Activated gamma-delta T cell treated with Interleukin-2 at 50 U/mL for 16 hours (primary cell): Measurements from ENCODE around the gene FBXW11.

Experiments
- DNase-seq: peaks from one replicate; pipeline ENCODE4 v3.0.0-alpha.2; 2020

The FBXW11 gene

DNA sequence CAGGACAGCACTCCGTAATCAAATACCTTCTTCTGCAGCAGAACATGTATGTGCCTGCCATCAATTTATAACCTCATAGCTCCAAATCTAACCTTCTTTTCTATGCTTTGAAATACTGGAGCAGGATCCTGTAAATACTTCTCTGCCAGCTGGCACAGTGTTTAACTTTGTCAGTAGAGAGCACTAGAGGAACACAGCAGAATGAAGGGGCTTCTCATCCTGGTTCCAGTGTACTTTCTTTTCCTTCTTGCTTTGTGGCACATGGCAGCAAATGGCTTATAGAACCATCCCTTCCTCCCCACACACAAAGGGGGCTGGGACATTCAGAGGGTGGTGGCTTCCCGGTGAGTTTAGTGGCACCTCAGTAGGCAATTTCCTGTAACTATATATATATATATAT, 3.8 kb upstream of the FBXW11 start:
- no peak for DNase-seq

DNA sequence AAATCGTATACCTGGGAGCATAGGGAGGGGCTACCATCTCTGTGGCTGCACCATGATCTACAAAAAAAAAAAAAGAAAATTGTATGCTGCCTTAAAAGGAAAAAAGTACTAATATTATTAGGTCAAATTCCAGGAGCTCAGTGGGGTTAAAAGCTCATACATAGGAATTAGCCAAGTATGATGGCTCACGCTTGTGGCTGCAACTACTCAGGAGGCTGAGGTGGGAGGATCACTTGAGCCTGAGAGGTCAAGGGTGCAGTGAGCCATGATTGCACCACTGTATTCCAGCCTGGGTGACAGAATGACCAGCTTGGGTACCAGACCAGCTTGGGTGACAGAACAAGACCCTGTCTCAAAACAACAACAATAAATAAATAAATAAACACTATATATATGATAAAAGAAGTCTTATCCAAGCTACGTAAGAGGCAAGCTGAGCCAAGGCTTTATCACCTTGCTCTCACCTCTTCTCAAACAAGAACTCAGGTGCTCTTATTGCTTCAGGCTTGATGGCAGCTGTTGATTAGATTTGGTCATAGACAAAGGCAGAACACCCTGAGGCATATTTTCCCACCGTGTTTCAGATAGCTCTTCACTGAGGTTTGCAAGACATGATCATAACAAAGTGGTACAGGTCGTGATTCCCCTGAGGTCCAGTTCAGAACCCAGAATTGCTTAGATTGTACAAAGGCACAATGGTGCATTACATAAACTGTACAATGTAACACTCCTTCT, 3.3 kb upstream of the FBXW11 start:
- no peak for DNase-seq

DNA sequence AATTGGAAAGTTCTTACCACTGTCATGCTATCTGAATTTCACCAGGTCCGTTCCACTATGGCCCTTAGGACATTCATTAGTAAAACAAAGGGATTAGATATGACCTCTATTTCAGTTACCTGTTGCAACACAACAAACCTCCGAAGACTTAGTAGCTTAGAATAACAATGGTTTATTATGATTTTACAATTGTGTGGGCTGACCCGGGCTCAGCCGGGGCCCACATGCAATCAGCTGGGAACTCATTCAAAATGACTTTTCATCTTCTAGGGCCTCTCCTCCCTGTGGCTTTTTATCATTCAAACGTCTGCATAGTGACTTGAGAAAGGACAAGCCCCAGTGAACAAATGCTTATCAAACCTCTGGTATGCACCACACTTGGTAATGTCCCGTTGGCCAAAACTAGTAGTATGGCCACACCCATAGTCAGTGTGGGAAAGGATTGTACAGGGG, 2.3 kb upstream of the FBXW11 start:
- DNase-seq = no peak

DNA sequence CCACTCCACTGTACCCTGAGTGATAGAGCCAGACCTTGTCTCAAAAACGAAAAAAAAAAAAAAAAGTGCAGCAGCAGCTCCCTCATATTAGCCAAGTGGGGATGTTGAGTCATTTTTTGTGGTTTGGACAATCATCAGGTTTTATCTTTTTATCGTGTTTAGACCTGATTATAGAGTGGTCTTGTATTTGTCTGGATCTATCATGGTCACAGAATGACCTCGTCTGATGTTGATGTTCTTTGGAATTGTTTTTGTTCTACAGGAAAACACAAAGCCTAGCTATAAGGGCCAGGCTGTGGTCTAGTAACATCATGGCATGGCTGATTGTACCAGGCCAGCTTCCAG, 1.6 kb upstream of the FBXW11 start:
- no peak for DNase-seq

DNA sequence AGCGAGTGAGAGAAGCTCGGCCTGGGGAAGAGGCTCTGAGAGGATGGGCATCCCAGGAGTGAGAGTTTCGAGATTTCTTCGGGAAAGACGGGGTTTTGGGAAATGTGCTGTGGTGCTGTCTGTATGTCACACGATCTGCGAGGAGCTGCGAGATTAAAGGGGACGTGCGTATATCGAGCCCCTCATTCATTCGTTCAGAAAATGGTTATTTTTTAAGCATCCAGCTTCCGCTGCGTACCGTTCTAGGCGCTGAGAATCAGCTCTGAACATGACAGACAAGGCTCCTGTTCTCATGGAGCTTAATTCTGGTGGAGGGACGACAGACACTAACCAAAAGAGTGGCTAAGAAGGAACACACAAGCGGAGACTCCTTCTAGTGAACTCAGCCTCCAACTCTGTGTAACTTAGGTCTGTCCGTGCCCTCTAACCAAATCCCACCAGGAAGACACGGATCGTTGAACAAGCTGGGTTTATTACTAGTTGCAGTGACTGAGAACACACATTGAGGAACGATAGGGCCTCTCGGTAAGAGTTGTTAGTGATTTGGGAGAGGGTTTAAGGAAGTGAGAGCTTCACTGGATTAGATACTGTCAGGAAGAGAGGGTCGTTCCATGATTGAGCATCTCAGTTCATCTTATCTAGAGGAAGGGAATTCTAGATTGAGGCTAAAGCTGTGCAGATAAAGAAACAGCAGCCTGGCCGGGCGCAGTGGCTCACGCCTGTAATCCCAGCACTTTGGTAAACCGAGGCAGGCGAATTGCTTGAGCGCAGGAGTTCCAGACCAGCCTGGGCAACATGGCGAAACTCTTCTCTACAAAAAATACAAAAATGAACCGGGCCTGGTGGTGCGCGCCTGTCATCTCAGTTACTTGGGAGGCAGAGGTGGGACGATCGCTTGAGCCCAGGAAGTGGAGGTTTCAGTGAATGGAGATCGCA, 1.0 kb upstream of the FBXW11 start:
- DNase-seq = peak; percentile 5

DNA sequence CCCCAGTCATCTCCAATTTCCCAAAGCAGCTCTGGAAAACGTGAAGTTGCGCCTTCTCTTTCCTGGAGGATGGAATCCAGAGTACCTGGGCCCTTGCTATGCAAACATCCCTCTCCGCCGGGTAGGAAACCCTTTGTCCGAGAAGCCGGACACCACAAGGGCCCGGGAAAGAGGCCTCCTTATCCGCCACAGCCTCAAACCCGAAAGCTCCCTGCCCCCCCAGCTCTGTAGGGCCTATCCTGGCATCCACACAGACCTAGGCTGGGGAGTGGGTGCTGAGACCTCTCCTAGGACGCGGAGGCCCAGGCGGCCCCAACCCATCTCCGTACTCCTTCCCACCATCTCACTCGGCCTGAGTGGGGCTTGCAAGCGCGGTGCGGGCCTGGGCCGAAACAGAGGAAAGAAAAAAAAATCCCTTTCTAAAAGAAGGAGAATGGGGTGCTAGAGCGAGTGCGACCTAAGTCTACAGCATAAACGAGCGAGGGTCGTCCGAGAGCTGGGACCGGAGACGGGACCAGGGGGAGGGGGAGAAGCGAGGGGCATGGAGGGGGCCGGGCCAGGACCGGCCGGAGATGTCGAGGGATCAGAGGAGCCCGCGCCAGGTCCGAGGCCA, 624 bp downstream of the FBXW11 start:
- peak; percentile 8 for DNase-seq

DNA sequence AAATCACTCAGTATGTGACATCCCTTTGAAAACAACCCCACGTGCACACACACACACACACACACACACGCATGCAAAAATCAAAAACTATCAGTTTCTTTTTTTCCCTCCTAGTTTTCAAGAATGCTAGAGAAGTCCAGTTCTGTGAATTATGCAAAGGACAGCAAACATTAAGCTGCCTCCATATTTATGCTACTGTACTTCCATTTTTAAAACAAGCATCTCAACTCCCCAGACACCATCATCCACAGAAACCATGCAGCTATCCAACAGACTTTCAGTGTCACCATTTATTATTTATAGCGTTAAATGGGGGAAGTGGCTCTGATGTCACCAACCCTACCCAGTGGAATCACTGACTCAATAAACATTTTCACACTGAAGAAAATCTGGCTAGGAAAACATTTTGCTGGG, 1.6 kb downstream of the FBXW11 start:
- no peak for DNase-seq

DNA sequence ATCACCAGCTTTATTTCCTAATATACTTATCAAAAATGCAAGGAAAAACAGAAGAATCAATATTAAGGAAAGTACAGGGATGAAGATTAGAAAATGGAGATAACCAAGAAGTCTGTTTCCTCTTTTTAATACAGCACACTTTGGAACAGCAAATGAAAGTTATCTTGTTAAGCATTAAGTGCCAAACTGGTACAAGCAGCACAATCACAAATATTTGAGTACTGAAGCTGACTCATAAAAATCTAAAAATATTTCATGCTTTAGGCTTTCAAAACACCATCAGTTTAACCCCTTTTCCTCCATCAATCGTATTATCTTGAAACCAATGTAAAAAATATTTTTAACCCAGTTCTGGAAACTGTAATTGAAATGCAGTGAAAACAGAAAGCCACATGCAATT, 2.7 kb downstream of the FBXW11 start:
- DNase-seq = no peak

DNA sequence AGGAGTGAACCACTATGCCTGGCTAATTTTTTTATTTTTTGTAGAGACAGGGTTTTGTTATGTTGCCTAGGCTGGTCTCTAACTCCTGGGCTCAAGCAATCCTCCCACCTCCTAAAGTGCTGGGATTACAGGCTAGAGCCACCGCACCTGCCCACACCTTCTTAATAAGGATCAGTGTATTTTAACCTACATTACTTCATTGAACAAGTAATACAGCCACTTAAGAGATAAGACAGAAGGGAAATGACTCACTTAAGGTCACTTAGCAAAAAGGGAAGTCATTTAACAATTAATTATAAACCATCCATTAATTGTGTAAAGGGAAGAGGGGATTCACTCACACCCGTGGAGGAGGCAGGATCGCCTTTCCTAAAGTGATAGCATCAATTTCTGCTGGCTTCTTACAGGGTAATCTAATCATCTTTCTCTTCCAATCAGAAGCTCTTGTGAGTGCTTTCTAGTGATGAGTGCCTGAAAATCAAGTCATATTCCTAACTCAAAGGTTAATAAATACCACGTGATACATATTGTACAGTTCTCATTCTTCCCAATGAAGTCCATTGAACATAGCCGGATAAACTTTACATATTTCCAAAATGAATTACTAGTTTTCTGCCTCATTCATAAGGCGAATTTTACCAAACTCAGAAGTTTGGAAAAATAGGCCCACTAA, 3.5 kb downstream of the FBXW11 start:
- DNase-seq = no peak

DNA sequence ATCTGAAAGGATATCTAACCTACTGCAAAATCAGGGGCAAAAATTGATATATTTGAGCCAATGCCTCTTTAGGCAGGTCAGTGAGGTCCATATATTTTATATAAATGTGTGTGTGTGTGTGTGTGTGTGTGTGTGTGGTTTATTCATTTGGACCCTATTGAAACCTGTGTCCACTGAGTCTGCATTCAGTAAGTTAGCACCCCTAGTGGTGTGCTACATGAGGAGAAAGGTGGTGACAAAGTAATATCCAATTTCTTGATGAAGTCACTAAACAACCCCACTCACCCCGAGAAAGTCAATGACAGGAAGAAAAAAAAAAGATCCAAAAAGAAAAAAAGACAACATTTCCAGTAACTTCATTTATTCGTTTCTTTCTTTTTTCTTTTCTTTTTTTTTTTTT, 4.1 kb downstream of the FBXW11 start:
- DNase-seq = no peak

DNA sequence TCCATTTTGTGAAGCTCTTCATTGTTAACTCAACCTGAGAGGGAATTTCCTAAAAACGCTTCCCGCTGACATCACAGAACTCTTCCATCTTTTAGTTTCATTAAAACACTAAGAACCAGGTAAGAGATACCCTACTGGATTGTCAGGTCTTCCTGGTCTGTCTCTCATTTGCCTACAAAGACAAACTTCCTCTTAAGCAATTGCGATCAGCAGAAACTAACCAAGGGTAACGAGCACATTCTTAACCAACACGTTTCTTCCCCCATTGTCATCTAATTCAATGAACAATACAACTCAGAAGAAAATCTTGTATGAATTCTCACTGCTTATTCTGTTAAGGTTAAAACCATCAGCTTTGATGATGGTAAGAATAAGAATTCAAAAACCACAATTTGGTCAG, 6.6 kb downstream of the FBXW11 start:
- DNase-seq = no peak

DNA sequence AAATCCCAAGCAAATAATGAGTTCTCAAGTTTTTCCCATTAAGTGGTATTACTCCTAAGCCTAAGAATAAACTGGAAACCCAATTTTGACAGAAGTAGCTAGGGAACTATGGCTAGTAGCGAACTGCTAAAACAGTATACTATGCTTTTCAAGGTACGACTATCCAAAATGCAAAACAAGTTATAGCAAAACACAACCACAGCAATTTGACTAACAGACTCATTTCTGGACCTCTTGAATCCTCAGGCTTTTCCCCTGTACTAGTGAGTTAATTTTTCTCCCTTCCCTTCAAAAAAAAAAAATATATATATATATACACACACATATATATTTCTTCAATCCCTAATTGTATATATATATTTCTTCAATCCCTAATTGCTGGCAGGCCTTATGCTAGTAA, 7.3 kb downstream of the FBXW11 start:
- DNase-seq = no peak

DNA sequence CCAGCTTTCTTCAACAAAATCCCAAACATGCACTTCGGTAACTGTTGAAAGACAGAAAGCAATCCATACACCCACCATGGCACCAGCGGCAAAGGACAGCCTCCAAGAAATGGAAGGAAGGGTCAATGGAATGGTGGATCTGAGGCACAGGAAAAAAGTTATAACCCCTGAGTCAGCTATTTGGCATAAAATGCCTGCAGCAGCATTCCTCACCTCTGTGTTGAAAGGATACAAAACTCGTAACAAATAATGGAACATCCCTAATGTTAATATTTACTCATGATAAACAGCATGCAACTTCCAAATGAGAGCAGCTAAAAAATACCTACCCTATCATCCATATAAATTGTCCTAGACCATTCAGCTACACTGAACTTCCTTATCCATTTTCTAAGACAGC, 9.4 kb downstream of the FBXW11 start:
- no peak for DNase-seq

DNA sequence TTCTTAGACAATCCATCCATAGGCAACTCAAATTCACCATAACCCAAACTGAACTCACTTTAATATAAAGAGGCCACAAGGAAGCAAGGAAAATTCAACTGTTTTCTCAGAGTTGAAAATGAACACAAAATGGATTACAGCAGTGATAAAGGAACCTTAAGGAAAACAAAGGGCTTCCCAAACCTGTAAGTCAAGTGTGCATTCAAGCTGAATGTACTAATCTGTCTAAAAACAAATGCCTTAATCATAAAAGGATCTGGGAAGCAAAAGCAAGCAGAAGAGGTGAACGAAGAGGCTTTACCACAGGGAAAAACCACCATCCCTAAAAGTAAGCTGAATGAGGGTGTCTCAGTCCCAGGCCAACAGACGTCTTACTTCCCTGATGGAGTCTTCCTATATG, 13.6 kb downstream of the FBXW11 start:
- DNase-seq = no peak

DNA sequence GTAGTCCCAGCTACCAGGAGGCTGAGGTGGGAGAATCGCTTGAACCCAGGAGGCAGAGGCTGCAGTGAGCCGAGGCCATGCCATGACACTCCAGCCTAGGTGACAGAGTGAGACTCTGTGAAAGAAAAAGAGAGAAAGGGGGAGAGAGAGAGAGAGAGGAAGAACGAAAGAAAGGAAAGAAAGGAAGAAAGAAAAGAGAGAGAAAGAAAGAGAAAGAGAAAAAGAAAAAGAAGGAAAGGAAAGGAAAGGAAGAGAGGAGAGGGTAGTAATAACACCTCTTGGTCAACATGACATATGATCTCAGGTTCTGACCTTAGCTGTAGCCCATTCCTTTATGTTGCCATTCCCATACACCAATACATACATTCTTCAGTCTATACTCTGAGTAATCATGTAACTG, 14.1 kb downstream of the FBXW11 start:
- DNase-seq = no peak

DNA sequence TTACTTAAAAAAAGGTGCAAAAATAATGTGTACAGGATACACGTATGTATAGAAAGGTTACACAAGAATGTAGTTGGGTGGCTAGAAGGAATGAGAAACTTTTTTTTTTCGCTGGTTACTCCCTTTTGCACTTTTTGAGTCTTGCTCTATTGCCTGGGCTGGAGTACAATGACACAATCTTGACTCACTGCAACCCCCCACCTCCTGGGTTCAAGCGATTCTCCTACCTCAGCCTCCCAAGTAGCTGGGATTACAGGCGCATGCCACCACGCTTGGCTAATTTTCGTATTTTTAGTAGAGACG, 15.8 kb downstream of the FBXW11 start:
- DNase-seq = no peak

DNA sequence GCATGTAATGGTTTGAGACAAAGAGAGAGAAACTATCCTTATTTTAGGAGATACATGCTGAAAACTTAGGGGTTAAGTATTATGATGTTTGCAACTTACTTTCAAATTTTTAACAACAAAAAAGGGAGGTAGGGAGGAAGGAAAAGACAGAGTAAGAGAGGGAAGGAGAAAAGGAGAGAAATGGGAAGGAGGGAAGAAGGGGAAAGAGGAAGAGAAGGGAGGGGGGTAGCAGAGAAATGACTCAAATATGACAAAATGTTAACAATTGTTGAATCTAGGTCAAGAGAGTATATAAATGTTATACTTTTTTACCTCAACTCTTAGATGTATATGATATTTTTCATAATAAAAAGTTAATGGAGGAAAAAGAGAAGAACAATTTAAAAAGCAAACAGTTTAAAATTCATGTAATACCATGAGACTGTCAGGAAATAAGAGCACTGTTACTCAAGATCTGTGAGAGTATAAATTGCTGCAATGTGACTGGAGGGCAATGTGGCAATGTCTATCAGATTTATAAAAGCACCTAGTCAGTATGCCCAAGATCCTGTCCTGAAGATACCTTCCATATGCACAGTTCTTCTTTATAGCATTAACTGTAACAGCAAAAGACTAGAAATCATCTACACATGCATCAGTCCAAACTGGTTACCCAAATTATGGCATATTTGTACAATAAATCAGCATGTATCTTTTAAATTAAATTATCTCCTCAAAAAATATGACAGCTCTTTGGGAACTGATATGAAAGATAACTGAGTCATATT, 16.3 kb downstream of the FBXW11 start:
- DNase-seq = no peak

DNA sequence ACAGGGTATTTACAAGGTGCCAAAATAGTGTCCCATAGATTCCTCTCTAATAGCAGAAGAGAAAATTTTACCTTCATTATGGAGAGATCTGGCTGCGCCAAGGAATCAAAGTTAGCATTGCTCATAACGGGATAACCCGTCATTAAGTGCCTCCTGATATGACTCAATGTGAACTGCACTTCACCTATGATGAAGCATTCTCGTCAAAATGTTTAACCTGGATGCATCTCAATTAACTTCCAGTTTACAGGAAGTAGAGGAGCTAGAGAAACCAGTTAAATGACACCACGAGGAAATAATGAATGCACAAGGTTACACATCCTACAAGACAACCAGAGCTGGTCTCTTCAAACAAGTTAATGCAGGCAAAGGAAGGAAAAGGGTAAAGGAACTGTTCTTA, 17.2 kb downstream of the FBXW11 start:
- no peak for DNase-seq

DNA sequence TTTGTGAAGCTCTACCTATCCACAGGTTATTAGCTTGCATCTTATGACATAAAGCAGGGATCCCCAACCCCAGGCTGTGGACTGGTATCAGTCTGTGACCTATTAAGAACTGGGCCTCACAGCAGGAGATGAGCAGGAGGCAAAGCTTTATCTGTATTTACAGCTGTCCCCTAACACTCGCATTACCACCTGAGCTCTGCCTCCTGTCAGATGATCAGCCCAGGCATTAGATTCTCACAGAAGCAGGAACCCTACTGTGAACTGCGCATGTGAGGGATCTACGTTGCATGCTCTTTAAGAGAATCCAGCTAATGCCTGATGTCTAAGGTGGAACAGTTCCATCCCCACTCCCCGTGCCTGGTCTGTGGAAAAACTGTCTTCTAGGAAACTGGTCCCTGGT, 19.7 kb downstream of the FBXW11 start:
- DNase-seq = no peak

DNA sequence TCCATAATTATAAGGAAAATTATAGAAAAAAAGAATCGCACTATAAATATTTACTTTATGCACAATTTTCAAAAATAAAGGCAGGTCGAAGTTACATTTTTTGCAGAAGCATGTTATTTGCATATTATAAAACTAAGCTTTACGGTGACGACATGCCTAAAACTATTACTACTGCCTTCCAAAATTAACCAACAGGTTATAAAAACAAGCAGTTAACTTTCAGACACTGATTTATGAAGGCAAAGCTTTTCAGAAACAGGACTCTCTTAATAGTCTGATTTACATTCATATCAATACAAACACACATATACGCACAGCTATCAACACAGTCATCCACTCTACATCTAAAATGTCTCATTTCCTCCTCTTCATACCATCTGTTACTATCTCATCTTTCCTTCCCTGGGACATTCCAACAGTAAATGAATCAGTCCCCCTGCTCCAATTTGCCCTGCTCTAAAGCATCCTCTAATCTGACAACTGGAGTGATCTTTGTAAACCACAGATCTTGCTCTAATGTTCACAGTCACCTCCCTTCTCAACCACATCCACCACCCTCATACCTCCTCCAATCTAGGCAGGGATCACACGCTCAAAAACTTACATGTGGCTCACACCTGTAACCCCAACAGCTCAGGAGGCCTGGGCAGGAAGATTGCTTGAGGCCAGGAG, 21.6 kb downstream of the FBXW11 start:
- peak; percentile 50 for DNase-seq

DNA sequence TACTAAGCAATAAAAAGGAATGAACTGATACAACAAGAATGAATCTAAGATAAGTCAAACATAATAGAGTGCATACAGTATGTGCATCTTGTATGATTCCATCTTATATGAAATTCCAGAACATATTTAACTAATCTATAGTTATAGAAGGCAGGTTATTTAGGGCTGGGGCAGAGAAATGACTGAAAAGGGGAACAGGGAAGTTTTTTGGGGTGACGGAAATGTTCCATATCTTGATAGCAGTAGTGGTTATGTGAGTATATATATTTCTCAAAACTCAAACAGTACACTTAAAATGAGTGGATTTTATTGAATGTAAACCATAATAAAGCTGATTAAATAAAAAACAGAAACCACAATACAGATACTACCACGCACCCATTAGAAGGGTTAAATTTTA, 24.6 kb downstream of the FBXW11 start:
- no peak for DNase-seq

DNA sequence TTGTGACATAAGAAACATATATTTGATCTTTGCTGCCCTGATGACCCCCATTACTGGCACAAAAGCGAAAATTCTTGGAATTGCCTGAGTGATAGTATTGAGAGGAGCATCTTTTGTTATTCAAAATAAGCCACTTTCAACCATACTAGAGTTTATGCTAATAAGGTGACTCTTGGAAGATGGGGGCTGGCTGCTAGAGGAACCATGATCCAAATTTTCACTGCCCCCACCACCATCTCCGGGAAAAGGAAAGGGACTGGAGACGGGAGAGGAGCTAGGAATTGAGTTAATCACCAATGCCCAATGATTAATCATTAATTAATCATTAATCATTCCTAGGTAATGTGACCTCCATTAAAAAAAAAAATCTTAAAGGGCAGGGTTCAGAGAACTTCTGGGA, 25.6 kb downstream of the FBXW11 start:
- DNase-seq = no peak
